Activated T-helper 1 cell treated with anti-CD3 and anti-CD28 coated beads, Interleukin-2, amount 50 U/mL, for 16 hours (primary cell): Measurements from ENCODE around the gene TMEM179.

Experiments used
- DNase-seq, 2 donors: peaks; one replicate each; pipeline ENCODE4 v3.0.0-alpha.2; 2020; ENCODE audit warnings: low read depth in 1 of 2, low spot score in 1 of 2

TMEM179 gene

DNA sequence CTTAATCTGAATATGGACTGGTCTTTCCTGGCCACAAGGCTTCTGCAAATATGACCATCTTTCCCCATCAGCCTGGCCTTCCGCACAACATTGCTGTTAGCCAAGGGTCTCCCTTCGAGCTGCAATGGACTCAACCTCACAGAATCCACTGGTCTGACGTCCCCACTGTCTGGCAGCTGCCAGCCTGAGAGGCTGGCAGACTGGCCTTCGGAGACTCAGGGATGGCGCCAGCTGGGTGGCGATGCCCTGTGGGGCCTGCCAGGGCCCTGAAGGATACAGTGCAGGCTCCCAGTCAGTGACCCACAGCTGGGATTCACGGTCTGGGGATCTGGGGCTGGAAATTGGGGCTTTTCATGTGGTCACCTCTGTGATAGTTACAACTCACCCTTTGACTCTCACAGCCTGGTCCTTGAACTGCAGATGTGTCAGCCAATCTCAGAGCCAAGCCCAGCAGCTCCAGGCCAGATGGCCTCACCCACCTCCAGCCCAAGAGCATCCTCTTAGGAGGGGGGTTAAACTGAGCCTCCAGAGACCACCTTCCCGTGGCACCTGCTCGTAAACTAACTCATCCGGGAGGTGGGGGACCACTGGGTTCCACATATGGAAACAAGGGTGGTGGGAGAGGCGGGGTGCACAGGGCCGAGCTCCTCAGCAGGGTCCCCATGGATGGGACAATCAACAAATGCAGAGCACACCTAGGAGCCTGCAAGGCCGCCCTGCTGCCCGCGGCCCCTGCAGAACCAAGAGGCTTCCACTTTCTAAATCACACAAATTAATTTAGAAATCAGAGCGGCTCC, 46.1 kb downstream of the TMEM179 start:
- no peak for DNase-seq

DNA sequence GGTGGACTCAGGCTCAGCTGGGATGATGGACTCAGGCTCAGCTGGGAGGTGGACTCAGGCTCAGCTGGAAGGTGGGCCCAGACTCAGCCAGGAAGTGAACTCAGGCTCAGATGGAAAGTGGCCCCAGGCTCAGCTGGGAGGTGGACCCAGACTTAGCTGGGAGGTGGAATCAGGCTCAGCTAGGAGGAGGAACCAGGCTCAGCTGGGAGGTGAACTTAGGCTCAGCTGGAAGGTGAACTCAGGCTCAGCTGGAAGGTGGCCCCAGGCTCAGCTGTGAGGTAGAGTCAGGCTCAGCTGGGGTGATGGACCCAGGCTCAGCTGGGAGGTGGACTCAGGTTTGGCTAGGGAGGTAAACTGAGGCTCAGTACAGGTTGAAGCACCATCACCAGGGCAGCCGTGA, 46.8 kb downstream of the TMEM179 start:
- DNase-seq = no peak

GRCh38 chr14:104557086-104557485, 47.5 kb downstream of the TMEM179 start:
- DNase-seq = no peak

- DNase-seq = no peak
These were observed 48.1 kb downstream of the TMEM179 start for GRCh38 chr14:104556256-104557021.

DNA sequence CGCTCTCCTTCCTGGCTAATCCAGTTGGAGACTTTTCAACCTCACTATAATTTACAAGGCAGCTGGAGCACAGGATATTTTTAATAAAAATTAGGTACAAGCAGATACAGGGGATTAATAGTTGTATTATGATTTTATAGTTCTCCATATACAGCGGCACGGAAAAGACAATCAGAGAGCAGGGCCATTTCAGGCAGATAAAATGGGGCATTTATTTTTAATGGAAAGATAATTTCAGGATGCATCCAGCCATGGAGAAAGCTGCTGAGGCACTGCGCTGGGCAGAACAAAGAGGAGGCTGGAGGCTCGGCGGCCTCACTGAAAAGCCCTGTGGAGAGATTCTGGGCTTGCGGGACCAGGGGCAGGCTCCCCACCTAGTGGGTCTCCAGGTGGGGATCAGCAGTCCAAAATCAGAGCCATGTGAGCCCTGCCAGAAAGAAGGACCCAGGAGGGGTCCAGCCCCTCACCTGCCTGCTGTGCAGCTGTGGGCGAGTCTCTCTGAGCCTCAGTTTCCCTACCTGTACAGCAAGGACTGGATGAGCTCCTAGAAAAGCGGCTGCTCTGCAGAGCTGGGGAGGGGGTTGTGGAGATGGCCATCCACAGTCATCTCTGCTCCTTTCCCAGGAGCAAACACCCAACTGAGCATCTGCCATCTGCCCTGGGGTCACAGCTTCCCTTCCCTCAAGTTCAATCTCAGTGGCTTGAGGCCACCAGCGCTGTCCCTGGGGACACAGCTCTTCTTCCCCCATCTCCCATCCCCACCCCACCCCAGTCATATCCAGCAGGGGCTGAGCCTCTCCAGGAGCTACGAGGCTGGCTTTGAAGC, 48.9 kb downstream of the TMEM179 start:
- DNase-seq = no peak

GRCh38 chr14:104554608-104555429, 49.8 kb downstream of the TMEM179 start:
- DNase-seq = no peak

DNA sequence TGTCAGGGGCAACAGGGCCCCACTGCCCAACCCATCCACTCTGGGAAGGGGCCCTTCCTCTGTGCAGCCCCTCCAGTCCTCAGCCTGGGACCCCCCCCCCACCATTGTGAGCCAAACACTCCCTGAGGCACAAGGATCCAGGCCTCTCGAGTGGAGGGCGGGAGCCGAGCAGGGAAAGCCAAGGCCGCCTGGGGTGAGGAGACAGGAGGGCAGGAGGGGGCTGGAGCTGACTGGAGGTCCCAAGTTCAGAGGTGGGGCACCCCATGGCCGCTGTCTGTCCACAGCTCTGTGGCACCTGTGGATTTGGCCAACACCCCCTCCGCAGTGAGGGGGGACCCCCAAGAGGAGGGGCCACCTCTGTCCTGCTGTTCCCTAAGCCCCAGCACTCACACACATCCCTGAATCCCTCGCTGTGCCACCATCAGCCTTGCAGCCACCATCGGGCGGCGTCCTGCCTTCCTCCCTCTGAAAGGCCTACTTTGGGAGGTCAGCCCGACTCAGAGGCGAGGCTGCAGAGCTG, 50.4 kb downstream of the TMEM179 start:
- no peak for DNase-seq

DNA sequence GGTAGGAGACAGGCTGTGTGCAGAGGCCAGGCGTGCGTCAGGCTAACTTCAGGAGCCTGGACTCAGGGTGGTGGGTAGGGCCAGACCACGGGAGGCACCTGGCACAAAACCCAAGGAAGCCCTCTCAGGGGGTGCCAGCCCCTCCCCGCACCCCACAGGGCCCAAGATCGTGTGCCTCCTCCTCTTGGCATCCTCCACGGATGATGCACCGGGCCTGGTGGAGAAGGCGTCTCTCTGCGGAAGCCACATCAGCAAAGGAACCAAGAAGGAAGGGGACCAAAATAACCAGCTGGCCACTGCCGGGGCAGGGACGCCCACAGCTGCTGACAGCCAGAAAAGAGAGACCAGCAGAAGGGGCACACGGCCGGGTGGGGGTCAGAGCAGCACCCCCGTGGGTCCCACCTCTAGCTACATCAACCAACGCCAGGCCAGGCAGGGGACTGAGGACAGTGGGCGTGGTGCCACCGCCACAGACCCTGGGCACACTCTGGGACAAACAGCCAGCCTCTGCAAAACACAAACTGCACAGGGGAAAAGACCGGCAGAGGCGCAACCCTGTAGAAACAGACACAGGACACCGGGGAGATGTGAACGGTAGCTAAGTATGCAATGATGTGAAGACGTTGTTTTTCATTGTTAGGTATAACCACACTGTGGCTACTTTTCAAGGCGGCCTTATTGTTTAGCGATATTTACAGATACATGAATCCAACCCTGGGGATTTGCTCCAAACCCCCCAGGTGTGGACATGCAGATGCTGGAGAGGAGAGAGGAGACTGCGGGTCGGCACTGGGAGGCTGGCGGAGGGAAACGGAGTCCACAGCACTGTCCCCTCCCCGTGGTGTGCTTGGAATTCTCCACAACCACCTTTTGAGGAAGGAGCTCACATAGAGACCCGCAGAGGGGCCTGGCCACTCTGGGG, 51.1 kb downstream of the TMEM179 start:
- DNase-seq = no peak

GRCh38 chr14:104552738-104553125, 51.8 kb downstream of the TMEM179 start:
- no peak for DNase-seq

DNA sequence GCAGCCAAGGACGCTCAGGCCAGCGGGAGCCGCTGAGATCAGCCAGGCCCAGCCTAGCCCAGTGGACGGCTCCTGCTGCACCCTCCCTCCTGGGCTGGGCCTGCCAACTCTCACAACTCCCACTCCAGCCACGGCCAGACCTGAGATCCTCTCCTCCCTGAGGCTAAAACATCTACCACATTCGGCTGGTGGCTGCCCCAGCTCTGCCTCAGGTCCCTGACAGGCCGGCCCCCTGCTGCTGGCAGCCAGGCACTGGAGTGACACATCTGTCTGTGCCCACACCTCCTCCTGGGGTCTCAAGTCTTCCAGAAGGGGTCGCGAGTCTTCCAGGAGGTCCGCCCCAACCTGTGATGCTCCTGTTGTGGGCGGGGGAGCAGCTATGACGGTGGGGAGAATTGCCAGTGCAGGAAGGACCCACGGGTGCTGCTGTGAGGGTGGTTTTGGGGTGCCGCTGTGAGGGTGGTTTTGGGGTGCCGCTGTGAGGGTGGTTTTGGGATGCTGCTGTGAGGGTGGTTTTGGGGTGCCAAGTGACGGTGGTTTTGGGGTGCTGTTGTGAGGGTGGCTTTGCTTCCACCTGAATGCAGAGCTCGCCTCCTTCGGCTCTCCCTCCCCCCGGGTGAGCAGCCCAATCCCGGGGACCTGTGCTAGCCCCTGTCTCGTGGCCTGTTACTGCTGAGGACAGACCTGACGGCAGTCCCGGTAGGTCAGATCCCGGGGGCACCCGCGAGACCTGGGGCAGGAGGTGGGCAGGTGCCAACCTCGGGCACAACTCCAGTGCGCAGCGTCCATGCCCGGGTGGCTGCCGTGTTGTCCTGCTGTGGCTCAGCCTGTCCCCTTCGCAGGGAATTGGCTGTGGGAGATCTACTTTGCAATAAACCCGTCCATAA, 52.5 kb downstream of the TMEM179 start:
- no peak for DNase-seq

DNA sequence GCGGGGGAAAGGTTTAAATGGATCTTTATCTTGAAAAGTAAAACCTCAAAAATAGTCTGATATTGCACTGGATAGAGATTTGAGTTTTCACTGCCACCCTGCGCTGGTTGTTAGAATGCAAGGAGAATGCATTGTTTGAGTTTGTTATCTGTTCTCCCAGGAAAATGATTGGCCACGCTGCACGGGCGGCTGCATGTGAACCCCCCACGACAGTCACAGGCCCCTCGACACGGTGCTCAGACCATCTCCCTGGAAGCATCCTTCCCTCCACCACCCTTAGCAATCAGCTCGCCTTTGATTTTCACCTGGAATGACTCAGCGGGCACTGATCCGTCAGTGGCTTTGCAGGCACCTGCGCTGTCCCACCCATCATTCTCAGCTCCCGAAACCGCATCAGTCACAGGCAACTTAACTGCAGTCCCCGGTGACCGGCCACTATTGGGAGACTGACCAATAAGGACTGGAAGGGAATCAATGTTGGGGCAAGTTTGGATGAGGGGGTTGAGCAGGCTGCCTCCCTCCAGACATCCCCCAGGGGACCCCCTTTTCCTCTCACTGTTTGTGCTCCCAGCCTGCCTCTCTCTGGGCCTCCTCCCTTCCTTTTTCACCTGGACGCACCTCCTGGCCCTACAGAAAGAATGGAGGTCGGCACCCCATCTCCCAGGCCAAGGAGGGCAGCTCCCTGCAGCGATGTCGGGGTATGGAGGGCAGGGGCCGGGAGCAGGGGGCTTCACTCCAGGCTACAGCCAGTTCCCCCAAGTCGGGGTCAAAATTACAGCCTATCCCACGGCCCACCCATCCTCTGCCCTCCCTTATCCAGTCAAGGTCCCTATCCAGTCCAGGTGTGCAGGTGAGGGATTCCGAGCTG, 53.5 kb downstream of the TMEM179 start:
- no peak for DNase-seq

- DNase-seq = no peak
These were observed 54.2 kb downstream of the TMEM179 start for GRCh38 chr14:104550340-104550860.

- no peak for DNase-seq
These were observed 54.8 kb downstream of the TMEM179 start for GRCh38 chr14:104549536-104550339.

GRCh38 chr14:104548802-104549535, 55.6 kb downstream of the TMEM179 start:
- DNase-seq = no peak

- no peak for DNase-seq
These were observed 56.4 kb downstream of the TMEM179 start for GRCh38 chr14:104547998-104548700.
